Measurements from ENCODE around the gene PODXL2.

Gene PODXL2

GRCh38 chr3:127660621-127661251 lies 31.8 kb downstream of the PODXL2 start:
- Histone ChIP-seq H3K79me2 (ENCODE audit: insufficient read depth, low read length) (no peaks in the 10 kb centered on the region), H2AFZ (ENCODE audit: low read depth, low read length) (no peak overlapping the region), H3K27ac (ENCODE audit: low read length) (no peak overlapping the region), H3K4me1 (ENCODE audit: insufficient read depth, low read length) (no peaks in the 10 kb centered on the region), H3K4me2 (ENCODE audit: insufficient read depth, low read length) (no peak overlapping the region), H3K4me3 (ENCODE audit: low read depth in 1 of 2, low read length in 2 of 2) (no peak overlapping the region), H3K36me3 (ENCODE audit: insufficient read depth, low read length) (no peaks in the 10 kb centered on the region), H3K9me3 (ENCODE audit: insufficient read depth, low read length, severe bottlenecking) (no peaks in the 10 kb centered on the region), H4K20me1 (ENCODE audit: insufficient read depth, low read length) (no peaks in the 10 kb centered on the region), H3K9ac (ENCODE audit: low read depth, low read length) (no peak overlapping the region), H3K27me3 (ENCODE audit: insufficient read depth, low read length, poor library complexity) (peaks cover 10% of the 10 kb centered on the region)
- no peak for TF ChIP-seq CTCF (IDR thresholded peaks at IDR 0.05; ENCODE audit: borderline replicate concordance, extremely low read depth, low read length, poor library complexity, severe bottlenecking)
- TF ChIP-seq EZH2 (IDR thresholded peaks at IDR 0.05; ENCODE audit: borderline replicate concordance, low read depth, low read length, severe bottlenecking) = no peak
- no peak for DNase-seq
- ATAC-seq (ENCODE audit: insufficient read depth, low read depth) = no peak

- TF ChIP-seq EZH2 (IDR thresholded peaks at IDR 0.05; ENCODE audit: borderline replicate concordance, low read depth, low read length, severe bottlenecking) = no peak
- no peak for TF ChIP-seq CTCF (IDR thresholded peaks at IDR 0.05; ENCODE audit: borderline replicate concordance, extremely low read depth, low read length, poor library complexity, severe bottlenecking)
- H3K9ac ChIP-seq (ENCODE audit: low read depth, low read length) = no peak overlapping the region
- no peaks in the 10 kb centered on the region for H3K4me1 ChIP-seq (ENCODE audit: insufficient read depth, low read length)
- no peaks in the 10 kb centered on the region for H3K79me2 ChIP-seq (ENCODE audit: insufficient read depth, low read length)
- peaks cover 10% of the 10 kb centered on the region for H3K27me3 ChIP-seq (ENCODE audit: insufficient read depth, low read length, poor library complexity)
- H4K20me1 ChIP-seq (ENCODE audit: insufficient read depth, low read length) = no peaks in the 10 kb centered on the region
- H3K4me3 ChIP-seq (ENCODE audit: low read depth in 1 of 2, low read length in 2 of 2) = no peak overlapping the region
- H2AFZ ChIP-seq (ENCODE audit: low read depth, low read length) = no peak overlapping the region
- no peak overlapping the region for H3K4me2 ChIP-seq (ENCODE audit: insufficient read depth, low read length)
- H3K36me3 ChIP-seq (ENCODE audit: insufficient read depth, low read length) = no peaks in the 10 kb centered on the region
- no peak overlapping the region for H3K27ac ChIP-seq (ENCODE audit: low read length)
- no peaks in the 10 kb centered on the region for H3K9me3 ChIP-seq (ENCODE audit: insufficient read depth, low read length, severe bottlenecking)
- DNase-seq (no peak), ATAC-seq (ENCODE audit: insufficient read depth, low read depth) (no peak)
Measured at GRCh38 chr3:127661600-127661999, 32.6 kb downstream of the PODXL2 start.

- no peak for TF ChIP-seq EZH2 (IDR thresholded peaks at IDR 0.05; ENCODE audit: borderline replicate concordance, low read depth, low read length, severe bottlenecking)
- no peak for TF ChIP-seq CTCF (IDR thresholded peaks at IDR 0.05; ENCODE audit: borderline replicate concordance, extremely low read depth, low read length, poor library complexity, severe bottlenecking)
- no peak overlapping the region for H3K4me3 ChIP-seq (ENCODE audit: low read depth in 1 of 2, low read length in 2 of 2)
Measured at GRCh38 chr3:127662001-127662469, 33.0 kb downstream of the PODXL2 start.

More at GRCh38 chr3:127662001-127662469, 33.0 kb downstream of the PODXL2 start:
- Histone ChIP-seq H2AFZ (ENCODE audit: low read depth, low read length) (no peak overlapping the region), H3K79me2 (ENCODE audit: insufficient read depth, low read length) (no peaks in the 10 kb centered on the region), H3K27ac (ENCODE audit: low read length) (no peak overlapping the region), H3K9me3 (ENCODE audit: insufficient read depth, low read length, severe bottlenecking) (no peaks in the 10 kb centered on the region), H3K4me2 (ENCODE audit: insufficient read depth, low read length) (no peak overlapping the region), H3K4me1 (ENCODE audit: insufficient read depth, low read length) (no peaks in the 10 kb centered on the region), H3K36me3 (ENCODE audit: insufficient read depth, low read length) (no peaks in the 10 kb centered on the region), H3K27me3 (ENCODE audit: insufficient read depth, low read length, poor library complexity) (peaks cover 10% of the 10 kb centered on the region), H3K9ac (ENCODE audit: low read depth, low read length) (no peak overlapping the region), H4K20me1 (ENCODE audit: insufficient read depth, low read length) (no peaks in the 10 kb centered on the region)
- ATAC-seq (ENCODE audit: insufficient read depth, low read depth) (no peak), DNase-seq (no peak)

All from DND-41 (cell line).